Mesenchymal stem cell (in vitro differentiated cells and primary cell): ENCODE measurements around the gene NDUFV1.
"Not testable (repeated sequence)": the region's sequence is repeated elsewhere in the genome, so short reads cannot be mapped to it uniquely, and the experiment has no call there.

Source experiments
- DNase-seq: peaks from one replicate; pipeline ENCODE4 v3.0.0-alpha.2; 2013
- H2AFZ ChIP-seq: one replicate; pipeline ENCODE4 v1.6.1; 2013; ENCODE audit warnings: low read depth, mild to moderate bottlenecking, control low read depth, inconsistent platforms, low read length, moderate library complexity
- H2AK5ac ChIP-seq: 2 replicates; pipeline ENCODE4 v1.6.1; 2013; ENCODE audit warnings: low read length, moderate library complexity, mild to moderate bottlenecking, inconsistent platforms; ENCODE audit not compliant: severe bottlenecking
- H2BK120ac ChIP-seq: one replicate; pipeline ENCODE4 v1.6.1; 2013; ENCODE audit warnings: low read depth, mild to moderate bottlenecking, inconsistent platforms, low read length, moderate library complexity
- H2BK12ac ChIP-seq, 2 experiments: one replicate each; pipeline ENCODE4 v1.6.1; 2013; ENCODE audit warnings: inconsistent platforms in 2 of 2, low read length in 2 of 2, mild to moderate bottlenecking in 2 of 2, moderate library complexity in 2 of 2, control low read depth in 1 of 2
- H2BK15ac ChIP-seq: one replicate; pipeline ENCODE4 v1.6.1; 2013; ENCODE audit warnings: mild to moderate bottlenecking, low read depth, inconsistent platforms; ENCODE audit not compliant: poor library complexity, severe bottlenecking
- H2BK5ac ChIP-seq: 2 replicates; pipeline ENCODE4 v1.6.1; 2013; ENCODE audit warnings: low read depth, mild to moderate bottlenecking, low read length, control low read depth, inconsistent platforms; ENCODE audit not compliant: poor library complexity, severe bottlenecking
- H3K14ac ChIP-seq, 2 experiments: one replicate each; pipeline ENCODE4 v1.6.1; 2013; ENCODE audit warnings: inconsistent platforms in 2 of 2, low read length in 2 of 2, control low read depth in 1 of 2, mild to moderate bottlenecking in 1 of 2, moderate library complexity in 1 of 2
- H3K18ac ChIP-seq, 2 experiments: one replicate each; pipeline ENCODE4 v1.6.1; 2013; ENCODE audit warnings: inconsistent platforms in 2 of 2, low read length in 2 of 2, control low read depth in 1 of 2, low read depth in 1 of 2, mild to moderate bottlenecking in 1 of 2
- H3K23ac ChIP-seq, 2 experiments: one replicate each; pipeline ENCODE4 v1.6.1; 2013; ENCODE audit warnings: inconsistent platforms in 2 of 2, low read length in 2 of 2, mild to moderate bottlenecking in 2 of 2, moderate library complexity in 2 of 2, control low read depth in 1 of 2
- H3K27ac ChIP-seq: 2 replicates; pipeline ENCODE4 v1.5.1; 2013; ENCODE audit warnings: mild to moderate bottlenecking, moderate library complexity, low read length, control low read depth, inconsistent platforms; ENCODE audit not compliant: poor library complexity, severe bottlenecking
- H3K27me3 ChIP-seq, 2 experiments: 2 replicates each; pipeline versions ENCODE4 v1.6.1 to v1.7.0; 2013; ENCODE audit warnings: low read length in 2 of 2, mild to moderate bottlenecking in 2 of 2, moderate library complexity in 2 of 2, control low read depth in 1 of 2, inconsistent platforms in 1 of 2; ENCODE audit not compliant: control insufficient read depth in 1 of 2, insufficient read depth in 1 of 2
- H3K36me3 ChIP-seq, 2 experiments: 2 replicates each; pipeline versions ENCODE4 v1.6.1 to v1.7.0; 2013; ENCODE audit warnings: low read length in 2 of 2, control low read depth in 1 of 2, inconsistent platforms in 1 of 2, low read depth in 1 of 2, mild to moderate bottlenecking in 1 of 2; ENCODE audit not compliant: insufficient read depth in 2 of 2, control insufficient read depth in 1 of 2
- H3K4ac ChIP-seq, 2 experiments: one replicate each; pipeline ENCODE4 v1.6.1; 2013; ENCODE audit warnings: inconsistent platforms in 2 of 2, low read length in 2 of 2, mild to moderate bottlenecking in 2 of 2, moderate library complexity in 2 of 2, control low read depth in 1 of 2, low read depth in 1 of 2
- H3K4me1 ChIP-seq: 2 replicates; pipeline ENCODE4 v1.6.1; 2013; ENCODE audit warnings: low read depth, low read length, control low read depth; ENCODE audit not compliant: control insufficient read depth, insufficient read depth
- H3K4me2 ChIP-seq: 2 replicates; pipeline ENCODE4 v1.6.1; 2013; ENCODE audit warnings: low read length, mild to moderate bottlenecking, inconsistent platforms; ENCODE audit not compliant: poor library complexity, severe bottlenecking
- H3K4me3 ChIP-seq, 2 experiments: 2 replicates each; pipeline versions ENCODE4 v1.5.1 to v1.7.0; 2013; ENCODE audit warnings: low read length in 2 of 2, mild to moderate bottlenecking in 2 of 2, control low read depth in 1 of 2, low read depth in 1 of 2; ENCODE audit not compliant: insufficient read depth in 1 of 2
- H3K79me1 ChIP-seq: replicated peaks from 2 replicates; pipeline ENCODE4 v1.6.1; 2013; ENCODE audit warnings: mild to moderate bottlenecking, control low read depth, low read length, inconsistent platforms; ENCODE audit not compliant: poor library complexity, severe bottlenecking
- H3K9ac ChIP-seq: 2 replicates; pipeline ENCODE4 v1.7.0; 2013; ENCODE audit warnings: mild to moderate bottlenecking, low read length, moderate library complexity
- H3K9me3 ChIP-seq: 2 replicates; pipeline ENCODE4 v1.7.0; 2013; ENCODE audit warnings: mild to moderate bottlenecking, low read length; ENCODE audit not compliant: control insufficient read depth
- H4K8ac ChIP-seq: one replicate; pipeline ENCODE4 v1.6.1; 2013; ENCODE audit warnings: inconsistent platforms, mild to moderate bottlenecking, low read length, moderate library complexity
- H4K91ac ChIP-seq: one replicate; pipeline ENCODE4 v1.6.1; 2013; ENCODE audit warnings: mild to moderate bottlenecking, low read length, inconsistent platforms
- WGBS: methylation state at CpG from one replicate; pipeline ENCODE4 v1.1.7; 2013; ENCODE audit warnings: mixed read lengths; 5-methylcytosine and 5-hydroxymethylcytosine counted together

Gene NDUFV1

DNA sequence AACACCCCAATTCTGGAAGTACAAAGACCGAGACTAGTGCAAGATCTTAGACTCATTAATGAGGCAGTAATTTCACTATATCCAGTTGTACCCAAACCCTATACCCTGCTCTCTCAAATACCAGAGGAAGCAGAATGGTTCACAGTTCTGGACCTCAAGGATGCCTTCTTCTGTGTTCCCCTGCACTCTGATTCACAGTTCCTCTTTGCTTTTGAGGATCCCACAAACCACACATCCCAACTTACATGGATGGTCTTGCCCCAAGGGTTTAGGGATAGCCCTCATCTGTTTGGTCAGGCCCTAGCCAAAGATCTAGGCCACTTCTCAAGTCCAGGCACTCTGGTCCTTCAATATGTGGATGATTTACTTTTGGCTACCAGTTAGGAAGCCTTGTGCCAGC lies 17.1 kb downstream of the NDUFV1 start:
- H2AK5ac ChIP-seq, H3K4me3 ChIP-seq, H3K4me1 ChIP-seq, H3K23ac ChIP-seq, H2BK120ac ChIP-seq, H3K4me2 ChIP-seq, DNase-seq, H3K4ac ChIP-seq, H2AFZ ChIP-seq, H2BK12ac ChIP-seq, H4K8ac ChIP-seq, H3K18ac ChIP-seq, H3K9me3 ChIP-seq, H3K27me3 ChIP-seq, H2BK5ac ChIP-seq, H3K27ac ChIP-seq, H3K9ac ChIP-seq, H2BK15ac ChIP-seq, H3K79me1 ChIP-seq, H3K14ac ChIP-seq, H4K91ac ChIP-seq: not testable (repeated sequence)
- H3K36me3 ChIP-seq = peaks cover 0 to 20% of the 10 kb centered on the region in 2 experiments
- WGBS = 97% methylated on average over 1 of the region's 1 CpG

GRCh38 chr11:67626131-67626833 lies 19.5 kb downstream of the NDUFV1 start:
- not testable (repeated sequence) for H3K23ac ChIP-seq, H3K79me1 ChIP-seq, H3K27ac ChIP-seq, H3K14ac ChIP-seq, H2AFZ ChIP-seq, H3K4ac ChIP-seq, H2BK12ac ChIP-seq, H3K4me2 ChIP-seq, H4K8ac ChIP-seq, H3K27me3 ChIP-seq, H2AK5ac ChIP-seq, H2BK120ac ChIP-seq, H3K18ac ChIP-seq, H4K91ac ChIP-seq, H3K9ac ChIP-seq, H3K4me3 ChIP-seq, H2BK15ac ChIP-seq, H3K9me3 ChIP-seq, DNase-seq, H2BK5ac ChIP-seq
- WGBS = 95% methylated on average over 10 of the region's 10 CpGs
- H3K36me3 ChIP-seq = peaks cover 0 to 20% of the 10 kb centered on the region in 2 experiments
- H3K4me1 ChIP-seq = peaks cover 21% of the 10 kb centered on the region

DNA sequence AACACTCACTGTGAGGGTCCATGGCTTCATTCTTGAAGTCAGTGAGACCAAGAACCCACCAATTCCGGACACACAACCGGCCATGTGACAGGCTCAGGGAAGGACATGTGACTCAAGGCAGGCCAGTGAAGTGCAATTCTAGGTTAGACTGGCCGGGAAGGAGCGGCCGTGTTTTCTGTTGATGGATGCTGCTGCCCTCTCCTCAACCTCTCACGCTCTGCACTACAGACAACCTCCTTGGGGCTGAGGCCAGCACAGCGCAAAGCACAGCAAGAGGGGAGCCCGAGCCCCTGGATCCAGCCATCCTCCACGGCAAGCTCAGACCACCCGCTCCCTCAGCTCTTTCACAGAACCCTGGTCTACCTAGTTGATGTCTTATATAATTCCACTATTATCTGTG lies 20.2 kb downstream of the NDUFV1 start:
- no peak overlapping the region for H3K4me2 ChIP-seq
- H3K27ac ChIP-seq = no peak overlapping the region
- no peak overlapping the region for H3K9ac ChIP-seq
- DNase-seq = no peak
- peaks cover 21% of the 10 kb centered on the region for H3K4me1 ChIP-seq
- no peak overlapping the region for H3K4ac ChIP-seq
- peaks cover 0 to 20% of the 10 kb centered on the region in 2 experiments for H3K36me3 ChIP-seq
- H3K27me3 ChIP-seq = no peaks in the 10 kb centered on the region
- no peak overlapping the region for H3K23ac ChIP-seq
- H2BK120ac ChIP-seq = no peak overlapping the region
- no peak overlapping the region for H2AFZ ChIP-seq
- 72% methylated on average over 6 of the region's 10 CpGs for WGBS
- H4K8ac ChIP-seq = no peak overlapping the region
- H2BK5ac ChIP-seq = no peak overlapping the region
- no peak overlapping the region for H2BK12ac ChIP-seq
- H2AK5ac ChIP-seq = no peak overlapping the region
- H3K9me3 ChIP-seq = no peaks in the 10 kb centered on the region
- no peak overlapping the region for H3K14ac ChIP-seq
- H3K79me1 ChIP-seq = no peaks in the 10 kb centered on the region
- no peak overlapping the region for H2BK15ac ChIP-seq
- no peak overlapping the region for H4K91ac ChIP-seq
- H3K4me3 ChIP-seq = no peak overlapping the region
- no peak overlapping the region for H3K18ac ChIP-seq

- H2BK120ac ChIP-seq = no peak overlapping the region
- H3K9me3 ChIP-seq = no peaks in the 10 kb centered on the region
- no peak overlapping the region for H3K18ac ChIP-seq
- no peak overlapping the region for H2BK15ac ChIP-seq
- no peak overlapping the region for H2BK12ac ChIP-seq
- no peak overlapping the region for H3K14ac ChIP-seq
- H3K27ac ChIP-seq = no peak overlapping the region
- no peaks in the 10 kb centered on the region for H3K27me3 ChIP-seq
- no peak overlapping the region for H3K4me2 ChIP-seq
- no peak overlapping the region for H4K91ac ChIP-seq
- DNase-seq = no peak
- H2AK5ac ChIP-seq = no peak overlapping the region
- H3K23ac ChIP-seq = no peak overlapping the region
- no peaks in the 10 kb centered on the region for H3K79me1 ChIP-seq
- no peak overlapping the region for H3K4ac ChIP-seq
- H2AFZ ChIP-seq = no peak overlapping the region
- no peak overlapping the region for H3K9ac ChIP-seq
- WGBS = 94% methylated on average over 6 of the region's 6 CpGs
- no peak overlapping the region for H3K4me3 ChIP-seq
- peaks cover 0 to 20% of the 10 kb centered on the region in 2 experiments for H3K36me3 ChIP-seq
- peaks cover 21% of the 10 kb centered on the region for H3K4me1 ChIP-seq
- no peak overlapping the region for H2BK5ac ChIP-seq
- no peak overlapping the region for H4K8ac ChIP-seq
These were observed 20.7 kb downstream of the NDUFV1 start for GRCh38 chr11:67627441-67627811.
